ENCODE results near the gene ABHD10.
A peak's percentile ranks its signal among the peaks of the same experiment; 100 is the strongest.

The ABHD10 gene

GRCh38 chr3:111978583-111979433, at the start of gene ABHD10:
TSS of gene ABHD10 (plus strand) at chr3:111979026. CDS start at chr3:111979062, 36 bp downstream.
- peak; percentile 90 to 94 for DNase-seq

GRCh38 chr3:111929484-111929883, 49.3 kb upstream of the ABHD10 start:
- no peak for DNase-seq

GRCh38 chr3:111932946-111933345, 45.9 kb upstream of the ABHD10 start:
- no peak for DNase-seq

- no peak for DNase-seq
Measured at GRCh38 chr3:111936191-111936841, 42.5 kb upstream of the ABHD10 start.

GRCh38 chr3:111936967-111937366, 41.9 kb upstream of the ABHD10 start:
- DNase-seq, result no peak

GRCh38 chr3:111937871-111938270, 41.0 kb upstream of the ABHD10 start:
- DNase-seq, result no peak

- DNase-seq, result no peak
Measured at GRCh38 chr3:111939873-111940272, 39.0 kb upstream of the ABHD10 start.

GRCh38 chr3:111943533-111943932, 35.3 kb upstream of the ABHD10 start:
- no peak for DNase-seq

- DNase-seq, result no peak
Measured at GRCh38 chr3:111944372-111944771, 34.5 kb upstream of the ABHD10 start.

GRCh38 chr3:111947231-111947630, 31.6 kb upstream of the ABHD10 start:
- DNase-seq, result no peak

GRCh38 chr3:111948786-111949185, 30.0 kb upstream of the ABHD10 start:
- DNase-seq, result no peak

GRCh38 chr3:111949712-111950111, 29.1 kb upstream of the ABHD10 start:
- DNase-seq, result no peak

- DNase-seq, result no peak
Measured at GRCh38 chr3:111951032-111951431, 27.8 kb upstream of the ABHD10 start.

- DNase-seq, result no peak
Measured at GRCh38 chr3:111952086-111952485, 26.7 kb upstream of the ABHD10 start.

- DNase-seq, result no peak
Measured at GRCh38 chr3:111952866-111953450, 25.9 kb upstream of the ABHD10 start.

- DNase-seq, result no peak
Measured at GRCh38 chr3:111954228-111954990, 24.4 kb upstream of the ABHD10 start.

GRCh38 chr3:111955876-111956275, 22.9 kb upstream of the ABHD10 start:
- no peak for DNase-seq

- no peak for DNase-seq
Measured at GRCh38 chr3:111956449-111956848, 22.4 kb upstream of the ABHD10 start.

GRCh38 chr3:111956995-111957734, 21.7 kb upstream of the ABHD10 start:
- no peak for DNase-seq

GRCh38 chr3:111961461-111962164, 17.2 kb upstream of the ABHD10 start:
- no peak for DNase-seq

- DNase-seq, result no peak
Measured at GRCh38 chr3:111963424-111963823, 15.4 kb upstream of the ABHD10 start.

GRCh38 chr3:111965484-111965883, 13.3 kb upstream of the ABHD10 start:
- DNase-seq, result no peak
